ENCODE data around the gene IL12RB1. TPM values are rescaled to one million over a fixed set of nuclear protein-coding genes. Genes with fewer than 3 reads are reported as not detected.
A peak's percentile ranks its signal among the peaks of the same experiment; 100 is the strongest.
"Not testable (repeated sequence)": the region's sequence is repeated elsewhere in the genome, so short reads cannot be mapped to it uniquely, and the experiment has no call there.

IL12RB1 gene
- total and polyA plus RNA-seq, 7 experiments from 2014 or later: 17.6 to 110 (median 24.1) TPM

DNA sequence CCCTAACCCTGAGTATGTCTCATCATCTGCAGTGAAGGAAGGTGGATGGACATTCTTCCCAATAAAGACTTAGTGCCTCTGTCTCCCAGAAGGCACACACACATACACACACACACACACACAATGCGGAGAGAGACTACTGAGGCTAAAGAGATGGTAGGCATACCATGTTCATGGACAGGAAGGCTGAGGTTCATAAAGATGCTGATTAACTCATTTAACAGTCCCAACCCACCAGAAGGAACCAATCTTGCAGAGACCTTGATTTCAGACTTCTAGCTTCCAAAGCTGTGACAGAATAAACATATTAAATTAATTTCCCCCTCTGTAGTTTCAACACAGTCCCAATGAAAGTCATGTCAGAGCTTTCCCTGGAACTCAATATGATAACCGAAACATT lies 45.7 kb downstream of the IL12RB1 start:
- POLR2A ChIA-PET: interaction anchor here (1.0 to 45.2 kb wide), 2 partner anchors 21 to 39 kb away, joined by 3 to 961 read pairs; partner anchors contain the start of gene ARRDC2
- Histone ChIP-seq H3K27ac (ENCODE audit: low read depth, low read length) (no peak overlapping the region), H3K4me3 (ENCODE audit: low read length) (no peak overlapping the region), H3K9me3 (ENCODE audit: control insufficient read depth in 2 of 3, low read length in 3 of 3) (no peaks in the 10 kb centered on the region), H3K36me3 (ENCODE audit: control insufficient read depth in 2 of 3, insufficient read depth in 3 of 3, low read length in 3 of 3) (no peaks in the 10 kb centered on the region), H3K4me1 (ENCODE audit: control insufficient read depth in 2 of 2, insufficient read depth in 2 of 2, low read length in 2 of 2) (peaks cover 11 to 31% of the 10 kb centered on the region in 2 donors), H3K27me3 (ENCODE audit: control insufficient read depth in 2 of 2, insufficient read depth in 2 of 2, low read length in 2 of 2) (no peaks in the 10 kb centered on the region)
- peaks cover 0 to 10% (median 0%) of the 10 kb centered on the region in 5 donors for H3K27me3 Mint-ChIP-seq
- DNase-seq: no peak
- peaks cover 0 to 5% (median 0%) of the 10 kb centered on the region in 11 donors for H3K9me3 Mint-ChIP-seq
- CTCF ChIA-PET: interaction anchor here (0.7 to 1.1 kb wide), 3 partner anchors 12 to 46 kb away, joined by 3 to 6 read pairs (median 5); no protein-coding TSS in a partner anchor
- peak overlapping the region in 4 of 9 donors; percentile 38 to 76 (median 42) for H3K27ac Mint-ChIP-seq
- H3K4me1 Mint-ChIP-seq: peaks cover 28 to 47% (median 43%) of the 10 kb centered on the region in 7 donors
- intact Hi-C loops (cut with micrococcal nuclease): no loop called here
- H3K36me3 Mint-ChIP-seq: peaks cover 0 to 27% (median 0%) of the 10 kb centered on the region in 5 donors
- ATAC-seq: no peak
- peak overlapping the region in 1 of 10 donors; percentile 23 for H3K4me3 Mint-ChIP-seq

DNA sequence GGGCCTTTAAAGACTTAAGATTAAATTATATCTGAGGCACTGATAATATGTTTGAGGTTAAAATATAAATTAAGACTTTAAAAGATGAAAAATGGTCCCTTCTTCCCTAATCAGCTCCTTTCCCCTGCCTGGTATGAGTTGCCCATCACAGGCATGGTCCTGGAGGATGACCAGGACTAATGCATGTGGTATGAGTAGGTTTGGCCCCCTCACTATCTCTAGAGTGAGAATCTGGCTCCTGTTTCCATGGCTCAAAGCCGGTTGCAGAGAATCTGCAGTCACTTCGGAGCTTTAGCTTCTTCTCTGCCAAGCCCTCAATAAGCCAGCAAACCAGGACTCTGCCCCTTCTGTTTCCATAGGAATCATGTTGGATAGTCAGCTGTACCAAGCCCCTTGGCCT lies 54.6 kb downstream of the IL12RB1 start:
- CTCF ChIA-PET: interaction anchor here (0.6 to 1.4 kb wide), 3 partner anchors 13 to 99 kb away, joined by 3 to 4 read pairs (median 3); partner anchors contain the start of gene CCDC124
- H3K9me3 ChIP-seq (ENCODE audit: control insufficient read depth in 2 of 3, low read length in 3 of 3); intact Hi-C loops (cut with micrococcal nuclease); DNase-seq; H3K4me3 Mint-ChIP-seq; ATAC-seq; H3K36me3 ChIP-seq (ENCODE audit: control insufficient read depth in 2 of 3, insufficient read depth in 3 of 3, low read length in 3 of 3); H3K9me3 Mint-ChIP-seq; H3K27ac Mint-ChIP-seq; H3K4me3 ChIP-seq (ENCODE audit: low read length); H3K27ac ChIP-seq (ENCODE audit: low read depth, low read length); H3K27me3 Mint-ChIP-seq; H3K36me3 Mint-ChIP-seq; H3K27me3 ChIP-seq (ENCODE audit: control insufficient read depth in 2 of 2, insufficient read depth in 2 of 2, low read length in 2 of 2): not testable (repeated sequence)
- H3K4me1 ChIP-seq (ENCODE audit: control insufficient read depth in 2 of 2, insufficient read depth in 2 of 2, low read length in 2 of 2): peaks cover 0 to 12% of the 10 kb centered on the region in 2 donors
- peaks cover 4 to 31% (median 20%) of the 10 kb centered on the region in 7 donors for H3K4me1 Mint-ChIP-seq
- POLR2A ChIA-PET: interaction anchor here (0.7 to 45.2 kb wide), 4 partner anchors 10 to 280 kb away, joined by 3 to 961 read pairs (median 484); partner anchors contain the start of gene ARRDC2

DNA sequence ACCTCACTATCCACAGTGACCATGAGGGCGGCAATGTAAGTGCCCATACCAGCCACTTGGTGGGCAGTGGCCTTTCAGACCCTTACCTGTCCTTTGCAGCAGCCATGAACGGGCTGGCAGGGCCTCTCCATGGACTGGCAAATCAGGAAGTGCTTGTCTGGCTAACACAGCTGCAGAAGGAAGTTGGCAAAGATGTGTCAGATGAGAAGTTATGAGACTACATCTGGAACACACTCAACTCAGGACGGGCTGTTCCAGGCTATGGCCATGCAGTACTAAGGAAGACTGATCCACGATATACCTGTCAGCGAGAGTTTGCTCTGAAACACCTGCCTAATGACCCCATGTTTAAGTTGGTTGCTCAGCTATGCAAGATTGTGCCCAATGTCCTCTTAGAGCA lies 55.3 kb downstream of the IL12RB1 start:
- DNase-seq; H3K36me3 Mint-ChIP-seq; H3K9me3 ChIP-seq (ENCODE audit: control insufficient read depth in 2 of 3, low read length in 3 of 3); H3K27ac ChIP-seq (ENCODE audit: low read depth, low read length); H3K9me3 Mint-ChIP-seq; H3K27me3 ChIP-seq (ENCODE audit: control insufficient read depth in 2 of 2, insufficient read depth in 2 of 2, low read length in 2 of 2); H3K4me3 ChIP-seq (ENCODE audit: low read length); H3K27me3 Mint-ChIP-seq; intact Hi-C loops (cut with micrococcal nuclease); H3K36me3 ChIP-seq (ENCODE audit: control insufficient read depth in 2 of 3, insufficient read depth in 3 of 3, low read length in 3 of 3): not testable (repeated sequence)
- POLR2A ChIA-PET: interaction anchor here (1.0 to 45.2 kb wide), 3 partner anchors 10 to 40 kb away, joined by 3 to 961 read pairs (median 961); partner anchors contain the start of gene ARRDC2
- Mint-ChIP-seq H3K4me3 (peak overlapping the region in 1 of 10 donors; percentile 3), H3K27ac (peak overlapping the region in 6 of 9 donors; percentile 6 to 81 (median 56)), H3K4me1 (peaks cover 4 to 31% (median 22%) of the 10 kb centered on the region in 7 donors)
- peaks cover 0 to 12% of the 10 kb centered on the region in 2 donors for H3K4me1 ChIP-seq (ENCODE audit: control insufficient read depth in 2 of 2, insufficient read depth in 2 of 2, low read length in 2 of 2)
- CTCF ChIA-PET: interaction anchor here (1.3 to 2.8 kb wide), 3 partner anchors 14 to 99 kb away, joined by 3 to 13 read pairs (median 4); partner anchors contain the start of genes ARRDC2 and CCDC124
- peak; percentile 68 for ATAC-seq

DNA sequence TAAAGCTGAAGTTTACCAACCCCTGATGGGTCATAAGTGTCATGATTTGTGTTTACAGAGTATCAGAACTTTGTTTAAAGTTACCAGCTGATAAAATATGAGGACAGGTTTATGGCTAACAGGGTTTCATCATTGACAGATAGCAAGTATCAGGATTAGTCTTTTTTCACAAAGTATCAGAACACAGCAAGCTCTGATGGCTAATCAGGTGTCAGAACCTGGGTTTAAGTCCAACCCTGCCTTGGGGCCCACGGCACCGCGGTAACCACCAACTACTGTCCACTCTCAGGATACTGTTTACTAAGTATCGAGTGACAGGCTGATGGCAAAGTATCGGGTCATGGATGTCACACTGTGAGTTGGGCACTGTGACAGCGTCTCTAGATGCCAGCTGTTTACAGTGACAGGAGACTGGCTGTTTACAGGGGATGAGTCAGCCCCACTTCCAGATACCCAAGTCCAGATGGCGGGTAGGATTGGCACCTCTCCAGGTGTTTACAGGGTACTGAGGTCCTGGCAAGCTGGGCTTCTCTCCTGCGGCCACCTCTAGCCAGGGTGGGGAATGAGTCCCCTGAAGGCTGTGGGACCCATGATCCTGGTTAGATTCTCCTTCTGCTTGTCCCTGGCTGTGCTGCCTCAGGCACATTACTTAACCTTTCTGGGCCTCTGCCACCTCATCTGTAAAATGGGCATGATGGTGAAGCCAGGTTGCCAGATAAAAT lies 57.0 kb downstream of the IL12RB1 start:
- H3K27ac ChIP-seq (ENCODE audit: low read depth, low read length): no peak overlapping the region
- H3K27ac Mint-ChIP-seq: peak overlapping the region in 2 of 9 donors; percentile 20 to 60

DNA sequence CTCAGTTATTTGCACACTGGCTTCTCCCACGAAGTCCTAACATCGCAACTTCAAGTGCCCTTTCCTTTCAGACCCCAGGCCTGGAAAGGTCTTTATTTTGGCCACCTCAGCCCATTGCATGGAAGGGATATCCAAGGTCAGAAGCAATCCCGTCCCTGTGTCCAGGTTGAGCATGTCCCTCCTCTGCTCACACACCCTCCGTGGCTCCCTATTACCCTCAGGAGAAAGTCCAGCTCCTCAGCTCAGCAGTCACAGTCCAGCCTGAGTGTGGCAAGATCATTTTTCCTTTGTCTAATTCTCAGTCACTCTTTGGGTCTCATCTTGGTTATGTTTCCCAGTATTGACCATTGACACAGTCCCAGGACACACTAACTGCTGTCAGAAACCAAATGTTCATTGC lies 59.6 kb downstream of the IL12RB1 start:
- Histone ChIP-seq H3K27ac (ENCODE audit: low read depth, low read length) (no peak overlapping the region), H3K4me1 (ENCODE audit: control insufficient read depth in 2 of 2, insufficient read depth in 2 of 2, low read length in 2 of 2) (peaks cover 6 to 36% of the 10 kb centered on the region in 2 donors), H3K36me3 (ENCODE audit: control insufficient read depth in 2 of 3, insufficient read depth in 3 of 3, low read length in 3 of 3) (no peaks in the 10 kb centered on the region), H3K4me3 (ENCODE audit: low read length) (no peak overlapping the region), H3K27me3 (ENCODE audit: control insufficient read depth in 2 of 2, insufficient read depth in 2 of 2, low read length in 2 of 2) (no peaks in the 10 kb centered on the region), H3K9me3 (ENCODE audit: control insufficient read depth in 2 of 3, low read length in 3 of 3) (no peaks in the 10 kb centered on the region)
- Mint-ChIP-seq H3K36me3 (peaks cover 0 to 8% (median 0%) of the 10 kb centered on the region in 5 donors), H3K27me3 (no peaks in the 10 kb centered on the region), H3K27ac (peak overlapping the region in 8 of 9 donors; percentile 6 to 87 (median 66)), H3K9me3 (peaks cover 0 to 3% (median 0%) of the 10 kb centered on the region in 11 donors), H3K4me1 (peaks cover 28 to 52% (median 49%) of the 10 kb centered on the region in 7 donors), H3K4me3 (peak overlapping the region in 1 of 10 donors; percentile 33)
- POLR2A ChIA-PET: interaction anchor here (28.2 to 45.2 kb wide), 2 partner anchors 8 to 15 kb away, joined by 961 read pairs; partner anchors contain the start of gene ARRDC2
- CTCF ChIA-PET: no interaction called here
- DNase-seq (no peak), ATAC-seq (no peak)
- intact Hi-C loops (cut with micrococcal nuclease): no loop called here

More for the DNA sequence above, 57.0 kb downstream of the IL12RB1 start:
- ChIA-PET POLR2A (interaction anchor here (0.6 to 45.2 kb wide), 4 partner anchors 10 to 163 kb away, joined by 3 to 961 read pairs (median 483); partner anchors contain the start of gene ARRDC2), CTCF (interaction anchor here (0.6 to 2.8 kb wide), 4 partner anchors 11 to 949 kb away, joined by 3 to 13 read pairs (median 4); partner anchors contain the start of gene ARRDC2)
- H3K4me3 ChIP-seq (ENCODE audit: low read length): no peak overlapping the region
- intact Hi-C loops (cut with micrococcal nuclease): no loop called here
- H3K9me3 ChIP-seq (ENCODE audit: control insufficient read depth in 2 of 3, low read length in 3 of 3): no peaks in the 10 kb centered on the region
- ATAC-seq (no peak), DNase-seq (no peak)
- Mint-ChIP-seq H3K9me3 (no peaks in the 10 kb centered on the region), H3K36me3 (peaks cover 0 to 6% (median 0%) of the 10 kb centered on the region in 5 donors), H3K4me1 (peaks cover 12 to 37% (median 27%) of the 10 kb centered on the region in 7 donors), H3K4me3 (no peak overlapping the region), H3K27me3 (no peaks in the 10 kb centered on the region)
- H3K4me1 ChIP-seq (ENCODE audit: control insufficient read depth in 2 of 2, insufficient read depth in 2 of 2, low read length in 2 of 2): peaks cover 0 to 13% of the 10 kb centered on the region in 2 donors
- no peaks in the 10 kb centered on the region for H3K36me3 ChIP-seq (ENCODE audit: control insufficient read depth in 2 of 3, insufficient read depth in 3 of 3, low read length in 3 of 3)
- no peaks in the 10 kb centered on the region for H3K27me3 ChIP-seq (ENCODE audit: control insufficient read depth in 2 of 2, insufficient read depth in 2 of 2, low read length in 2 of 2)

DNA sequence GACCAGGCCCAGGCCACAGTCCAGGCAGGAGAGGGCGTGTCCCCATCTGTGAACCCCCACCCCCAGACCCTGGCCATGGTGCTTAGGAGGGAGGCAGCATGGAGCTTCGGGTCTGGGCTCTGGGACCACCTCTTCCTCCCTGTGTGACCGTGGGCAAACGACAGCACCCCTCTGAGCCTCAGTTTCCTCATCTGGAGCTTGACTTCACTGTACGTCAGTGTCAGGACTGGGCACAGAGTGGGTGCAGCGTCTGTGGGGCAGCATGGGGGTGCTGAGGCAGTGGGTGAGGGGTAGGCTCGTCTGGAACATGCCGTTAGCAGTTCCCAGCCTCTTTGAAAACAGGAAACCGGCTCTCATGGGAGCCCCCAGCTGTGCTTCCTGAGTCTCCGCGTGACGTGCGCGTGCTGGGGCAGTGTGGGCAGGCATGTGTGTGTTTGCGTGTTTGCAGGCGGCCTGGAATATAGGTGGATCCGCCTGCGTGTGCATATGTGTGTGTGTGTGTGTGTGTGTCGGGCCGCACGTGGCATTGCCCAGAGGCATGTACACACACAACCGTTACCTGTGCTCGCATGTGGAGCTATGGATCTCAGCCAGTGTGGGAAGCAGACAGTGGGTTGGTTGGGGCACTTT lies 63.0 kb downstream of the IL12RB1 start:
- Mint-ChIP-seq H3K36me3 (peaks cover 0 to 7% (median 0%) of the 10 kb centered on the region in 5 donors), H3K27ac (peak overlapping the region; percentile 91 to 100 (median 99)), H3K27me3 (no peaks in the 10 kb centered on the region), H3K4me1 (peaks cover 48 to 66% (median 64%) of the 10 kb centered on the region in 7 donors), H3K4me3 (peak overlapping the region; percentile 76 to 87 (median 83)), H3K9me3 (peaks cover 0 to 3% (median 0%) of the 10 kb centered on the region in 11 donors)
- POLR2A ChIA-PET: interaction anchor here (0.7 to 45.2 kb wide), 8 partner anchors 4 to 1953 kb away, joined by 3 to 961 read pairs (median 4); partner anchors contain the start of genes ARRDC2, CCDC124 and JUND
- ATAC-seq (peak; percentile 88), DNase-seq (peak; percentile 55 to 95 (median 93))
- Histone ChIP-seq H3K36me3 (ENCODE audit: control insufficient read depth in 2 of 3, insufficient read depth in 3 of 3, low read length in 3 of 3) (no peaks in the 10 kb centered on the region), H3K4me1 (ENCODE audit: control insufficient read depth in 2 of 2, insufficient read depth in 2 of 2, low read length in 2 of 2) (peaks cover 22 to 41% of the 10 kb centered on the region in 2 donors), H3K27me3 (ENCODE audit: control insufficient read depth in 2 of 2, insufficient read depth in 2 of 2, low read length in 2 of 2) (no peaks in the 10 kb centered on the region), H3K27ac (ENCODE audit: low read depth, low read length) (peak overlapping the region; percentile 95), H3K9me3 (ENCODE audit: control insufficient read depth in 2 of 3, low read length in 3 of 3) (no peaks in the 10 kb centered on the region), H3K4me3 (ENCODE audit: low read length) (peak overlapping the region; percentile 6)
- CTCF ChIA-PET: interaction anchor here (0.5 to 2.3 kb wide), 8 partner anchors 11 to 147 kb away, joined by 3 to 13 read pairs (median 4); partner anchors contain the start of gene ARRDC2
- intact Hi-C loops (cut with micrococcal nuclease): loop anchor here in 1 of 2 donors (1.0 kb wide), 2 partner anchors 9 to 22 kb away; no protein-coding TSS in a partner anchor
